C1 segment of cervical spinal cord (tissue), 14 donors: ENCODE measurements around the gene ITPKA.

Experiments used
- DNase-seq, 14 donors: peaks; one replicate each; lab custom pipeline; 2025; lab: John Stamatoyannopoulos, UW

Gene ITPKA

GRCh38 chr15:41490355-41490754 lies 3.3 kb upstream of the ITPKA start:
- DNase-seq: no peak

- DNase-seq: no peak
Measured at GRCh38 chr15:41491889-41492288, 1.8 kb upstream of the ITPKA start.

DNA sequence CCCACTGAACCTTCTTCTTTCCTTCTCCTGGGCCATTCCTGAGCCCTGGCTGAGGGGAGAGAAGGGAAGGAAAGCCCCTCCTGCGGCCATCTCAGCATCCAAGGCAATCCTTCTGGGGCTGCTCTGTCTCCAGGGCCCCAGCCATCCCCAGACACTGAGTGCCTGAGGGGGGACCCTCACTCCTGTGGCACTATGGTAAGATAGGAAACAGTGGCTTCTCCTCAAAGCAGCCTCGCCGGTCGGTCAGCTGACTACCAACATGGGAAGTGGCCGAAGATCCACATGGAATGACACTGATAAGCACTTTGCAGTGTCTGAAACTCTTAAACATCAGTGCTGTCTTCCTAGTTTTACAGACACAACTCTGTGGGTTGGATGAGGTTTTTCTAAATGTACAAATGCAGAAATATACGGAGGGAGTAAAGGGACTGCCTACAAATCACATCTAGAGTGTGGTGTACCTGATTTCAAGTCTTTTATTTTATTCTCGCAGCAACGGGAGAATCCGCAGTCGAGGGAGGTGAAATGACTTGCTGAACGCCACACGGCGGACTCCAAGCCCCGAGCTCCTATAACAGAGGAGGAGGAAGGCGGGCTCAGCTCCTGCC lies 973 bp upstream of the ITPKA start:
- no peak for DNase-seq

GRCh38 chr15:41493902-41494189 lies 172 bp downstream of the ITPKA start:
- no peak for DNase-seq

DNA sequence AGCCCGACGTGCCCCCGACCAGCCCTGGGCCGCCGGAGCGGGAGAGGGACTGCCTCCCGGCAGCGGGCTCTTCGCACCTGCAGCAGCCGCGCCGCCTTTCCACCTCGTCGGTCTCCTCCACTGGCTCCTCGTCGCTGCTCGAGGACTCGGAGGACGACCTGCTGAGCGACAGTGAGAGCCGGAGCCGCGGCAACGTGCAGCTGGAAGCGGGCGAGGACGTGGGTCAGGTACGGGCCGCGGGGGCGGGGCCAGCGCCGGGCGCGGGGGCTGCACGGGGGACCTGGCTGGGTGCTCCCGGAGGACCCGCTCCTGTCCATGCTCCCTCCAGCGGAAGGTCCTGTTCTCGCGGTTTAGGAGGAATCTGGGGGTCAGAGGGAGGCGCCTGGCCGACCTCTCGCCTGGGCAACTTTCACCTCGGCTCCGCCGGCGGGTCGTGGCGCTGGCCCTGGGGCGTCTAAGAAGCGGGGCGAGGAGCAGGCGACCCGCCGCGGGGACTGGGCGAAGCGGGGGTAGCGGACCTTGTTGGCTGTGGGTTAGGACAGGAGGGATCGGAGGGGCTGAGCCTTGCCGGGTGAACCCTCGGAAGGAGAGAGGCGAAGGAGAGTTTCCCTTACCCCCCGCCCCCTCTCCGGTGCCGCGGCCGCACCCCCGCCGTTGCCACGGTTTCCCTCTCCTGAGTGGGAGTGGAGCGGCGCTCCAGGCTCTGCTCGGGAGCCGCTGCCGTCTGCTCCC lies 682 bp downstream of the ITPKA start:
- DNase-seq: no peak

DNA sequence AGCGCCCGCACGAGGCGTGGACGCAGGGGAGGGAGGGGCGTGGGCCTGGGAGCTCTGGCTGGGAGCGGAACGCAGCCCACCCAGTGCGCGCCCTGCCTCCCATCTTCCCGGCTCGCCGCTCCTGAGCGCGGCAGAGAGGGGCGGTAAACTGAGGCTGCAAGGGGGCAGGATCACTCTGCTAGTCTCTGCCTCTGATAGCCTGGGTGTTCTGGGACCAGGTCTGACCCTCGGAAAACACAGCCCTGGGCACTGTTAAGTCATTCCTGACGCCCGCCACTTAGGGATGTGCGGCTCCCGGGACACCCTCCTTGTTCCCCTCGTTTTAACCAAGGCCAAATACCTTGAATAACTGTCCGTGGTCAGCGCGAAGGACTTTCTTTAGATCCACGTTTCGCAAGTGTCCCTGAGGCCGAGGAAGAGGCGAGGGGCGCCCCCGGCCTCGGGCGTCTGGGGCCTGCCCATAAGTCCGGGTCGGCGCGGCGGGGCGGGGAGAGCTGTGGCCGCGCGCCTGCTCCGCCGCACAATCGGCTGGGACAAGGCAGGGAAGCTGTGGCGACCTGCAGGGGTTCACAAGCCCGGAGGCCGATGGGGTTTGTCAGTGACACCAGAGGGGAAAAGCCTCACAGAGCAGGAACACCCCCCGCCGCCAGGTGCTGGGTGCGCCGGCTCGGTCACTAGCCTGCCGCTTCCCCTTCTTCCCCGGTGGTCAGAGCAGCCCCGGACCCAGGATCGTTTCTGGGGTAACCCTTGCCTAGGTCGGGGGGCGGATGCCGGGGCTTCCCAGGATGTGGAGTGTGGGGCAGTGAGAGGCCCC lies 1.5 kb downstream of the ITPKA start:
- DNase-seq: no peak

DNA sequence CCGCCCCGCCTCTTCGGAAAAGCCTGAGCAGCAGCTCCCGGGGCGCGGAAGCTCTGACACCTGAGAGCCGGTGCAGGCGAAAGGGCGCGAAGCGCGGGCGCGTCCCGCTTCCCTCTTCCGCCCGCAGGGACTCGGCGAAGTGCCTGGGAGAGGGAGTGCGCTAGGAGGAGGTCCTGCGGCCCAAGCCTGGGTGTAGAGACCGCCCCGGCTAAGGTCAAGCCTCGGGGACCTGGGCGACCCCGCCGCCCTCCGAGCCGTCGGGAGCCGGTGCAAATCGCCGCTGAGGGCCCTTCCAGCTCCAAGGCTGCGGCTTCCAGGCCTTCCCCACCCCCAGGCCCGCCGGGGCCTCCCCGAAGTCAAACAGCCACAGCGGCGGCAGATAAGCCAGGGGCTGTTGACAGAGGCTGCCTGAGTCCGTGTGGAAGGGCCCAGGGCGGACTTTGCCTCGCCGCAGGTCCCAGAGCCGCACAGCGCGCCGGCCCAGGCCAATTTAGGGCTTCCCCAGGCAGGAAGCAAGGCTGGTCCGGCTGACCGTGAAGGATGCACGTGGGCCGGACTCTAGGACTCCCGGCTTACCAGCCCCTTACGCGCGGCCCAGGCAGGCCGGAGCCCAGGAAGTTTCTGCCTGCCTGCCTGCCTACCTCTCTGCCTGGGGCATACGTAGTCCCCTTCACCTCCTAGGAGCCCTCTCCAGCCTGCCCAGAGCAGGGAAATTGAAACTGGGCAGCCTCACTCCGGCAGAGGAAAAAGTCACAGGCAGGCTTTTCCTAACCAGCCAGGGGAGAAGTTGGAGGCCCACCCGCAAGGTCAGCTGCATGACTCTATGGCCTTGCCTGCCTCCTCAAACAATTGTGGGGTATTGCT lies 2.3 kb downstream of the ITPKA start:
- DNase-seq: no peak

DNA sequence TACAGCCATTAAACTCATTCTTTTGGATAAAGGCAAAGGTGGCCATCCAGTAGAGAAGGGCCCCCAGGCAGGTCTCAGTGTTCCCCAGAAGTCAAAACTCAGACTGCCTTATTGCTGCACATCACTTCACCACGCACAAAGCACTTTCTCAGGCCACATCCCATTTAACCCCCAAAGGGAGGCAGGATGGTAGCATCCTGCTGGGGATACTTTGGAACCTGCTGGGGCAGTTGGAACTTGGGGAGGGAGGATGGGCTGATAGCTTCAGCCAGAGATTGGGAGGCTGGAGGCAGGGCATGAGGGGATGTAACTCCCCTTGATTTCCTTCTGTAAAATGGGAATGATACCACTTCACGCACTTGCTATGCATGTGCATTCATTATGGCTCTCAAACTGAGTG lies 5.0 kb downstream of the ITPKA start:
- DNase-seq: no peak

- no peak for DNase-seq
Measured at GRCh38 chr15:41499109-41499851, 5.6 kb downstream of the ITPKA start.

GRCh38 chr15:41501191-41501917 lies 7.7 kb downstream of the ITPKA start:
- DNase-seq: no peak

DNA sequence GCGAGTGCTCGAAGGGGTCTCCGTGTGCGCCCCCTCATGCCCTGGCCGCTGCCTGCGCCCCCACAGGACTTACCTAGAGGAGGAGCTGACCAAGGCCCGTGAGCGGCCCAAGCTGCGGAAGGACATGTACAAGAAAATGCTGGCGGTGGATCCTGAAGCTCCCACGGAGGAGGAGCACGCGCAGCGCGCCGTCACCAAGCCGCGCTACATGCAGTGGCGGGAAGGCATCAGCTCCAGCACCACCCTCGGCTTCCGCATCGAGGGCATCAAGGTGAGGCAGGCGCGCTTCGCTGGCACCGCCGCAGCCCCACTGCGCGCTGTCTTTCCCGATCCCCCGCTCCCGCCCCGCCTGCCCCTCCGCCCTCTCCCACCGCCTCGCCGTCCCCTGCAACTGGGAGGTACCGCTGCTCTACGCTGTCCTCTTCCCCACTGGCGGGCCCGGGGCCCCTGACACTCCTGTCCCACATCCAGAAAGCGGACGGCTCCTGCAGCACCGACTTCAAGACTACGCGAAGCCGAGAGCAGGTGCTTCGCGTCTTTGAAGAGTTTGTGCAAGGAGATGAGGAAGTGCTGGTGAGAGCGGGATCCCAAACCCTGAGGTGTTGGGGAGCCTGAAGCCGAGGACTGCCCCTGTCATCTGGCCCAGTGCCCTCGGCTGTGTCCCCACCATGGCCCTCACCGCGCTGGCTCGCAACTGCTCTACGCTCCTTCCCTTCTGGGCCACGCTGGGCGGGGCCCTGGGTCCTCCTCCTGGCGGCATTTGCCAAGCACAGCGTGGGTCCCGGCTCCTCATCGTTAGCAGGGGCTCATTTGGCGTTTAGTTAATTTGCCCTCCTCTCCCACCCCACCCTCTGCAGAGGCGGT lies 8.5 kb downstream of the ITPKA start:
- DNase-seq: no peak

DNA sequence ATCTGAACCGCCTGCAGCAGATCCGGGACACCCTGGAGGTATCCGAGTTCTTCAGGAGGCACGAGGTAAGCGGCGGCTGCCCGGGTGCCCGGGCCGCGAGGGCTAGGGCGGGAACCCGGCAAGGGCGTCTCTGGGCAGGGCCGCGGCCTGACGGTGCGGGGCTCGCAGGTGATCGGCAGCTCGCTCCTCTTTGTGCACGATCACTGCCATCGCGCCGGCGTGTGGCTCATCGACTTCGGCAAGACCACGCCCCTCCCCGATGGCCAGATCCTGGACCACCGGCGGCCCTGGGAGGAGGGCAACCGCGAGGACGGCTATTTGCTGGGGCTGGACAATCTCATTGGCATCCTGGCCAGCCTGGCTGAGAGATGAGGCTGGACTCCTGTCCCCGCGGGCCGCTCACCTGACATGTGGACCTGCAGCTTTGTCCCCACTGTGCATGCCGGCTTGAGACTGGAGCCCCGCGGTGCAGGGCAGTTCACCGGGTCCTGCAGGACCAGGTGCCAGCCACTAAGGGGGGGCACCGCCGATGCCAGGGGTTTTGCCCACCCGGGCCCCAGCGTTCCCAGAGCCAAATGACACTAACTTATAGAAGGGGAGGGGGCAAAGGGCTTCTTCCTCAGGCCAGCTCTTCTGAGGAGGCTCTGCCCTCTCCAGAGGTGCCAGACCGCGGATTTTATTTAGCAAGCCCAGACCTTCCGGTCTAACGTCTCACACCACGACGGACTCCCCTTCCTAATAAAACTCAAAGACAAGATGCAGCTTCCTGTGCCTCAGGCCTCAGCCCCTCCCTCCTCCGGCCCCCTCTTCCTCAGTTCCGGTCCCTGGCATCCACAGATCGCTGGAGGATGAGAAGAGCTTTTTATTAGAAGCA lies 9.4 kb downstream of the ITPKA start:
- no peak for DNase-seq

- peak in 1 of 14 donors; percentile 9 for DNase-seq
Measured at GRCh38 chr15:41503669-41504010, 10.0 kb downstream of the ITPKA start.

- DNase-seq: no peak
Measured at GRCh38 chr15:41504751-41505492, 11.2 kb downstream of the ITPKA start.

DNA sequence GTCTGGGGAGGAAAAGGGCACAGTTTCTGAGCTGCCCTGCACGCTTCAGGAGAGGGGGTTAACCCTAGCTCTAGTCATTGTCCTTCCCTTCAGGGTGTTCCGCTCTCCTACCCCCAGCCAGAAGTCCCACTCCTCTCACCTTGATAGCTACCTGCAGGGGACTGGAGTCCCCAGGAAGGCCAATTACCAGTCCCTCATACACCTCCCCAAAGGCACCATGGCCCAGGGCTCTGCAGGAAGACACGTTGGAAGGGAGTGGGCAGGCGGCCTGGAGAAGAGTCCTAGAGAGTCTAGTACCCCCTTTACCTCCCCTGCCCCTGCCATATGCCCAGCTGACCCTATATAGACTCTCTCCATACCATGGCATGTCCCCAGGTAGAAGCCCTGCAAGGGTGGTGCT lies 12.1 kb downstream of the ITPKA start:
- DNase-seq: no peak

- DNase-seq: no peak
Measured at GRCh38 chr15:41506796-41507341, 13.2 kb downstream of the ITPKA start.

- DNase-seq: peak in 2 of 14 donors; percentile 11 to 48
Measured at GRCh38 chr15:41507820-41508290, 14.2 kb downstream of the ITPKA start.
